GM23248 (cell line): ENCODE results near the gene DOC2B.

ENCODE experiments used
- EZH2 ChIP-seq: fragments of 200-600 bp; sonication (generic); IDR thresholded peaks from 2 replicates; pipeline ENCODE4 v1.6.1; 2018; ENCODE audit warnings: antibody characterized with exemption, mild to moderate bottlenecking; ENCODE audit not compliant: insufficient read depth, poor library complexity, severe bottlenecking
- EZH2phosphoT487 ChIP-seq: fragments of 200-600 bp; sonication (generic); IDR thresholded peaks from 2 replicates; pipeline ENCODE4 v1.6.1; 2018; ENCODE audit warnings: antibody characterized with exemption, moderate library complexity, mild to moderate bottlenecking, low read depth; ENCODE audit not compliant: insufficient read depth

- TF ChIP-seq EZH2phosphoT487 (no peak), EZH2 (no peak)
These were observed 23.5 kb downstream of the DOC2B start for GRCh38 chr17:157901-158300.
